ENCODE measurements around the gene SREBF2.

Gene SREBF2

GRCh38 chr22:41908411-41909309 is 75.8 kb downstream of the SREBF2 start:
- peak; percentile 60 for DNase-seq (ENCODE audit: low spot score)

GRCh38 chr22:41909310-41910049 is 76.6 kb downstream of the SREBF2 start:
- DNase-seq (ENCODE audit: low spot score), result no peak

GRCh38 chr22:41910050-41911000 is 77.4 kb downstream of the SREBF2 start:
- peak; percentile 90 for DNase-seq (ENCODE audit: low spot score)

DNA sequence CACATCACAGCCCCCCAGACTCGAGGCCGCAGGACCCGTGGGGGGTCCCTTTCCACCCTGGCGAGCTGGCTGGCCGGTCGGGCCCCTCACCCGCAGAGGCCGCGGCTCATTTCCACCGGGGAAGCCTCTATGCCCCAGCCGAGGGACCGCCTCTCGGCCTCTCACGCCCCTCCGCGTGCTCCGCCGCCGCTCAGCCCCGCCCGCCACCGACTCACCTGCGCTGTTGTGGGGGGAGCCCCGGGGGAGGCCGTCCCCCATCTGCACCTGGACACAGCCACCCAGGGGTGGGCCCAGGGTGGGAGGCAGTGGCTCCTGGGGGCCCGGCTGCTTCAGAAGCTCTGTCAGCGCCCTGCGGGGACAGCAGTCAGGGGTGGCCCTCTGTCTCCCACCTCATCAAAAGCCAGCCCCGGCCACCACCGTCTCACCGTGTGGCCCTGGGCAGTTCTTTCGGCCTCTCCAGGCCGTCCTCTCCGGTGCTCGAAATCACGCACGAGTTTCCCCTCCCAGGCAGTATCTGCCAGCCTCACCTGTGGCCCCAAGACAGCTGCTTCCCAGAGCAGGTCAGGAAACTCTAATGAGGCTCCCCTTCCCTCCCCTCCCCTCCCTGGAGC is 78.2 kb downstream of the SREBF2 start:
- no peak for DNase-seq (ENCODE audit: low spot score)

DNA sequence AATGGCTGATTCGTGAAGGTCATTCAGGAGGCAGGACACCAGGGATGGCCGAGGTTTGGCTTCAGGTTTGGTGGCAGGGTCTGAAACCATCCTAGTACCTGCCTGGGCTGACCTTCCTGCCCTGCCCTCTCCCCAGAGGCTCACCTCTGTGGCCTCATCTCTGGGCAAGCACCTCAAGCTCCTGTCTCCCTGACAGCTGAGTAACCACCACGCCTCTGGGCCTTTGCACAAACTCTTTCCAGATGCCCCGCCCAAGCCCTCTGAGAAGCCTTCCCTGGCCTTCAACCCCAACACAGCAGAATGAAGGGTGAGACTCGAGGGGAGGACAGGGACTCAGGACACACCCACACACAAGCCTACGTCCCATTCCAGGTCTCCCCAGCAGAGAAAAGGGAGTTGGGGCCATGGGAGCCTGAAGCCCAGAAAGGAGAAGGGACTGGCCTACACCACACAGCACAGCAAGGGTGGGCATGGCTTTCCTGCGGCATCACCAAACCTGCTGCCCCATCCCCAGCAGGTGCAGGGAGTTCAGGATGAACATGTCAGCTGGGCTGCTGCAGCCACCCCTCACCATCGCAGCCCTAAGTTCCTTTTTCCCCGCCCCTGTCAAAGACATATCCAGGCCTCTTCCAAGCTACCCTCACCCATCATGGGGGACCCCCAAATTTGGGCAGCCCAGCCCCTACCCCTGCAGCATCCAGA is 79.6 kb downstream of the SREBF2 start:
- DNase-seq (ENCODE audit: low spot score), result no peak

GRCh38 chr22:41913040-41913719 is 80.3 kb downstream of the SREBF2 start:
- DNase-seq (ENCODE audit: low spot score), result no peak

- DNase-seq (ENCODE audit: low spot score), result peak; percentile 65
These were observed 81.1 kb downstream of the SREBF2 start for GRCh38 chr22:41913842-41914534.

DNA sequence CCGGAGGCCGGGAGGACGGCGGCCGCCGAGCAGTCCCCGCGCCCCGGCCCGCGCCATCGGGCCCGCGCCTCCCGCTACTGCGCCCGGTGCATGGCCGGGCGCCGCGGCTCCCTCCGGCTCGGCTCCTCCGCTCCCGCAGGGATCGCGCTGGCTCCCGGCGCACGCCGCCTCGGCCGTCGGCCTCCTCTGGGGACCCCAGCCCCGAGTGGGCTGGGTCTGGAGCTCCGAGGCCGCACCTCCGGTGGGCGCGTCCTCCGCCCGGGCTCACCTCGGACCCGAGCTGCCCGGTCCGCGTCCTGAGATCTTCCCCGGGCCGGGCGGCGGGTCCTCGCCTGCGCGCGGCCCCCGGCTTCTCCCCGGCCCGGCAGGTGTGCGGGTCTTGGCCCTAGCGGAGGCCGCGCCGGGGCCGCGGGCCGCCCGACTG is 81.7 kb downstream of the SREBF2 start:
- DNase-seq (ENCODE audit: low spot score), result peak; percentile 63

- peak; percentile 71 for DNase-seq (ENCODE audit: low spot score)
These were observed 82.3 kb downstream of the SREBF2 start, which contains the start of gene SHISA8 for GRCh38 chr22:41915035-41915785. Gene SHISA8 (minus strand): TSS chr22:41915074. CDS start chr22:41914667, 407 bp downstream.

- no peak for DNase-seq (ENCODE audit: low spot score)
These were observed 83.0 kb downstream of the SREBF2 start for GRCh38 chr22:41915786-41916493.

DNA sequence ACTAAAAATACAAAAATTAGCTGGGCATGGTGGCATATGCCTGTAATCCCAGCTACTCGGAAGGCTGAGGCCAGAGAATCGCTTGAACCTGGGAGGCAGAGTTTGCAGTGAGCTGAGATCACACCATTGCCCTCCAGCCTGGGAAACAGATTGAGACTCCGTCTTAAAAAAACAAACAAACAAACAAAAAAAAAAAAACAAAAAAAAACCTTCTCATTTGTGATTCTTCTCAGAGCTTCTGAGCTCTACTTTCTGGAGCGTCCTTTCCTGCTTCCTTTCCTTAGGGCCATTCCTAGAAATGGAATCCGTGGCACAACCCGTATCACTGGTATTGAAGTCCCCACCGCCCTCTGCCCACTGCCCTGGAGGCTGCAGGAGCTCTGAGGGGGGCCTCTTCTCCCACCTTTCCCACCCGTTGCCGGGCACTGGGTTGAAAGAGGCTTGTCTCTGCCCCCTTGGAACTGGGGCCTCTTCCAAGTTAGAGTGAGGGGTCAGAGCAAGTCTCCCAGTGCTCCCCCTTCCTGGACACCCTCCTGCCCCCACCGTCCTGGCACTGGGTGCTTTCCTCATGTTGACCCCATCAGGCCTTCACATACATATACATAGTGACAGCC is 83.9 kb downstream of the SREBF2 start:
- DNase-seq (ENCODE audit: low spot score), result no peak

DNA sequence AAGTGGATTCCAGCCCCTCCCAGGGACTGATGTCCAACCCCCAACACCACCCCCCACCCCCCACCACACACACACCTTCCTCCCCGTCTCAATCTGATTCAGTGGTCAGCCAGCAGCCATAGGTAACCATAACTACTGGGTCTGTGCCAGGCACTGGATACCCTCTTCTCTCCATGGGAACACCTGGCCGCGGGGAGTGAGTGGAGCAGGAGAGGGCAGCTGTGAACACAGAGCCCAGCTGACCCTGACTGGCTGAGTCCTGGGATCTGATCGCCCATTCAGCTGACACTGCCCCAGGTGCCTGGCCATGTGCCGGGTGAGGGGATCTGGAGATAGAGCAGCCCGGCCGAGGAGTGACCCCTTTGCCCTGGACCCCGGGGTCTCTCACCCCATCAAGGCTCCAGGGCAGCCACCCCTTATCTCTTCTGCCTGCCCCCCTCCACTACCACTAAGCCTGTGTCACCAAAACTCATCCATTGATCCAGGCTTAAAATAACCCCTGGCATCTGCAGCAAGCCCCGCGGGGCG is 84.5 kb downstream of the SREBF2 start:
- DNase-seq (ENCODE audit: low spot score), result no peak

- DNase-seq (ENCODE audit: low spot score), result no peak
These were observed 85.2 kb downstream of the SREBF2 start for GRCh38 chr22:41917903-41918791.

DNA sequence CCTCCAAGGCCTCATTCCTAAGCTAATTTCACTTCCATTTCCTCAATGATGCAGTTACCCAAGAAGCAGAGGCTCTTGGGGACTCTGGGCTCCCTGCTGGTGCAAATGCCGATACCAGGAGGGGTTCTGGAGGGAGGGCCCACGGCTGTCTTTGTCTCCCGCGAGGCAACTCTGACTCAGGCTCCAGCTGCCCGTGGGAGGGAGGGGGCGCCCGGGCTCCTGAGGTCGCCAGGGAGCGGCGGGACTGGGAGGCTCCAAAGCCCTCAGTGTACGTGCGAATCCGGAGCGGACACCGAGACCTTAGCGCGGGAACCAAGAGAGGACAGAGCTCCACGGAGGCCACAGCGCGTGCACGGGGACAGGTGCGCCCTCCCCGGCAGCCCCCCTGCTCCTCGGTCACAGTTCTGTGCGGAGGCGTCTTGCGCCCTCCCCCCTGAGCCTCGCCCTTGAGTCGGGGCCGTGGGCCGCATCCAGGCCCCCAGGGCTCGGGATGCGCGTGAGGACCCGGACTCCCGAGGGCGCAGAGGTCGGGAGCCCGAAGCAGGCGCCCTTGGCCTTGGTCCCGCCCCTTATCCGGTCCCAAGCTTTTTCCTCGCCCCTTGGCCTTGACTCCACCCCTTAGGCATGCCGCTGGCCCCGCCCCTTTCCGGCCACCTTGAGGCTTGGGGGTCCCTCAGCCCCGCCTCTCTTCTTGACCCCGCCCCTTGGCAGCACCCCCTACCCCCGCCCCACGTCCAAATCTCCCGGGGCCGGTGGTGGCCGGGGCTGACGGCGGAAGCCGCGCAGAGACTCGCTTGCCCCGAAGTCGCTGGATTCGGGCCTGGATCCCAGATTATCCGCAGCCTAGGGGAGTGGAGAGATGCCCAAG is 86.7 kb downstream of the SREBF2 start:
- peak; percentile 93 for DNase-seq (ENCODE audit: low spot score)

DNA sequence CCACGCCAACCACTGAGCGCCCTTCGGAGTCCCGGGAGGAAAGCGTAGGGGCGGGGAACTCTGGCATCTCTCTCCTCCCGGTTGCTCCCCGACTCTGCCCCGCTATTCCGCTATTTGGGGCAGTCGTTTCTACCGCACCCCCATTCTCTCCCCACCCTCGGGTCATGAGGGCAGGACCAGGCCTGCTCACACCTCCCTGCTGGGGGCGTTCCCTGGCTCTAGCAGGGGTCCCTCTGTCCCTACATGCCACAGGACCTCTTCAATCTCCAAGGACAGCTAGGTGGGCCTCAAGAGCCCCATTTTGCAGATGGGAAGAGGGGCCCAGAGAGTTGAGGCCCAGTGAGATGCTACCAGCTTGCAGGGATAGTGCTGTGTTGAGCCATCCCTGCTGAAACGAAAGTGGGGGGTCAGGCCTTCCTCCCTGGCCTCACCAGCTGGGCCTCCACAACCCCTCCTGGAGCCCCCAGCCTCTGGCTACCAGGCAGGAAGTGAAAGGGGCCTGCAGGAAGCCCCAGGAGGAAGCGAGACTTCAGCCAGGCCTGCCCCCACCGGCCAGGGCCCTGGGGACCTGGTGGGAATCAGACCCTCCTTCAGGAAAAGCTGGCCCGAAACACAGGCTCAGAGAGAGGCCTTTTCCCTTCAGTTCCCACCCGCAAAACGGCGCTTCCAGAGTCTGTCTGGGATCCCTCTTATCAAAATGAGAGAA is 87.5 kb downstream of the SREBF2 start:
- DNase-seq (ENCODE audit: low spot score), result no peak

All from iPS-NIHi11 (cell line).